Breast epithelium (tissue), 4 donors: ENCODE results near the gene GDPD4. TPM values are rescaled to one million over a fixed set of nuclear protein-coding genes. Genes with fewer than 3 reads are reported as not detected.
A peak's percentile ranks its signal among the peaks of the same experiment; 100 is the strongest.

Experiments
- DNase-seq, 2 donors: peaks; one replicate each; pipeline ENCODE4 v3.0.0-alpha.2; 2019; ENCODE audit warnings: low spot score in 2 of 2
- H3K27ac ChIP-seq, 2 donors: fragments of 200-600 bp; sonication (generic) in 1 of 2; one replicate each; pipeline ENCODE4 v1.5.1; 2016 to 2019; ENCODE audit warnings: mild to moderate bottlenecking in 1 of 2
- H3K27me3 ChIP-seq, 2 donors: fragments of 200-600 bp; sonication (generic) in 1 of 2; one replicate each; pipeline versions ENCODE4 v1.5.1 to v1.6.0; 2017 to 2019; ENCODE audit warnings: control low read depth in 1 of 2, mild to moderate bottlenecking in 1 of 2
- H3K36me3 ChIP-seq: fragments of 200-600 bp; one replicate; pipeline ENCODE4 v1.5.1; 2019
- H3K4me1 ChIP-seq, 2 donors: fragments of 200-600 bp; sonication (generic); one replicate each; pipeline ENCODE4 v1.5.1; 2016 to 2019; ENCODE audit warnings: control low read depth in 1 of 2
- H3K4me3 ChIP-seq, 3 donors: fragments of 200-600 bp; sonication (generic); 1 replicate in 2 of 3; 2 replicates in 1 of 3; pipeline ENCODE4 v1.5.1; 2016 to 2019; ENCODE audit warnings: mild to moderate bottlenecking in 3 of 3, moderate library complexity in 2 of 3
- H3K9me3 ChIP-seq, 2 donors: fragments of 200-600 bp; sonication (generic) in 1 of 2; one replicate each; pipeline ENCODE4 v1.5.1; 2016 to 2019; ENCODE audit warnings: control low read depth in 1 of 2
- POLR2A ChIP-seq: fragments of 450-650 bp; IDR thresholded peaks from one replicate; pipeline ENCODE4 v1.6.1; 2016; ENCODE audit warnings: antibody characterized with exemption, mild to moderate bottlenecking, moderate library complexity
- POLR2AphosphoS5 ChIP-seq, 3 donors: sonication (generic); formaldehyde crosslinking; IDR thresholded peaks; one replicate each; pipeline ENCODE4 v1.6.1; 2017; ENCODE audit warnings: antibody characterized with exemption in 3 of 3
- intact Hi-C: fragments of 100-400 bp; cut with DNase I; formaldehyde crosslinking; loops from one replicate; pipeline ENCODE4 v1.15.1; 2023; ENCODE audit warnings: low total_unique reads
- total RNA-seq, 3 donors: library from RNA; depleted of rRNA; stranded (reverse); fragments of >200 nt; gene quantifications; one replicate each; pipeline ENCODE4 v1.1.0, GENCODE V29; 2016
- TF ChIP-seq, protein P1 (sequence below), 3 donors: fragments of 450-650 bp; IDR thresholded peaks; one replicate each; pipeline ENCODE4 v1.5.1; 2016 to 2017; ENCODE audit warnings: antibody characterized with exemption in 3 of 3, mild to moderate bottlenecking in 3 of 3, moderate library complexity in 3 of 3

The GDPD4 gene
- total RNA-seq, 3 donors from 2014 or later: not detected

DNA sequence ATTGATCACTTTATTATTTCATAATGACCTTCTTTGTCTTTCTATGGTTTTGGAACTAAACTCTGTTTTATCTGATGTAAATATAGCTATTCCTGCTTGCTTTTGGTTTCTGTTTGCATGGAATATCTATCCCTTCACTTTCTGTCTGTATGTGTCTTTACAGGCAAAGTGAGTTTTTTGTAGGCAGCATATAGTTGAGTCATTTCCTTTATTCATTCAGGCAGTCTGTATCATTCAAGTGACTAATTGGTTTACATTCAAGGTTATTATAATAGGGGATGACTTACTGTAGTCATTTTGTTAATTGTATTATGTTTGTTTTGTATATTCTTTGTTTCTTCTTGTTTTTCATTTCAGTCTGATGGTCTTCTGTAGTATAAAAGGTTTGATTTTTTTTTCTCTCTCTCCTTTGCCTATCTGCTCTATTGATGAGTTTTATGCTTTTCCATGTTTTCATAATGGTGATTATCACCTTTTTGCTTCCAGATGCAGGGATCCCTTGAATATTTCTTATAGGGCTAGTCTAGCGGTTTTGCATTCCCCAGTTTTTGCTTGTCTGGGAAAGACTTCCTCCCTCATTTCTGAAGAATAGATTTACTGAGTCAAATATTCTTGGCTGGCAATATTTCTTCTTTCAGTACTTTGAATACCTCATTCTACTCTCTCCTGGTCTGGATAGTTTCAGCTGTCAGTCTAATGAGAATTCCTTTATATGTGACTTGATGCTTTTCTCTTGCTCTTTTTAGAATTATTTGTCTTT, 50.4 kb downstream of the GDPD4 start:
- TF ChIP-seq, protein P1, sequence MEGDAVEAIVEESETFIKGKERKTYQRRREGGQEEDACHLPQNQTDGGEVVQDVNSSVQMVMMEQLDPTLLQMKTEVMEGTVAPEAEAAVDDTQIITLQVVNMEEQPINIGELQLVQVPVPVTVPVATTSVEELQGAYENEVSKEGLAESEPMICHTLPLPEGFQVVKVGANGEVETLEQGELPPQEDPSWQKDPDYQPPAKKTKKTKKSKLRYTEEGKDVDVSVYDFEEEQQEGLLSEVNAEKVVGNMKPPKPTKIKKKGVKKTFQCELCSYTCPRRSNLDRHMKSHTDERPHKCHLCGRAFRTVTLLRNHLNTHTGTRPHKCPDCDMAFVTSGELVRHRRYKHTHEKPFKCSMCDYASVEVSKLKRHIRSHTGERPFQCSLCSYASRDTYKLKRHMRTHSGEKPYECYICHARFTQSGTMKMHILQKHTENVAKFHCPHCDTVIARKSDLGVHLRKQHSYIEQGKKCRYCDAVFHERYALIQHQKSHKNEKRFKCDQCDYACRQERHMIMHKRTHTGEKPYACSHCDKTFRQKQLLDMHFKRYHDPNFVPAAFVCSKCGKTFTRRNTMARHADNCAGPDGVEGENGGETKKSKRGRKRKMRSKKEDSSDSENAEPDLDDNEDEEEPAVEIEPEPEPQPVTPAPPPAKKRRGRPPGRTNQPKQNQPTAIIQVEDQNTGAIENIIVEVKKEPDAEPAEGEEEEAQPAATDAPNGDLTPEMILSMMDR (IDR thresholded peaks at IDR 0.05): no peak
- TF ChIP-seq POLR2AphosphoS5 (IDR thresholded peaks at IDR 0.05): no peak
- no peak for TF ChIP-seq POLR2A
- Histone ChIP-seq H3K27ac (no peak overlapping the region), H3K4me3 (no peak overlapping the region), H3K4me1 (no peaks in the 10 kb centered on the region), H3K36me3 (no peaks in the 10 kb centered on the region), H3K27me3 (no peaks in the 10 kb centered on the region), H3K9me3 (peaks cover 0 to 18% of the 10 kb centered on the region in 2 donors)
- no peak for DNase-seq
- intact Hi-C loops: no loop called here

DNA sequence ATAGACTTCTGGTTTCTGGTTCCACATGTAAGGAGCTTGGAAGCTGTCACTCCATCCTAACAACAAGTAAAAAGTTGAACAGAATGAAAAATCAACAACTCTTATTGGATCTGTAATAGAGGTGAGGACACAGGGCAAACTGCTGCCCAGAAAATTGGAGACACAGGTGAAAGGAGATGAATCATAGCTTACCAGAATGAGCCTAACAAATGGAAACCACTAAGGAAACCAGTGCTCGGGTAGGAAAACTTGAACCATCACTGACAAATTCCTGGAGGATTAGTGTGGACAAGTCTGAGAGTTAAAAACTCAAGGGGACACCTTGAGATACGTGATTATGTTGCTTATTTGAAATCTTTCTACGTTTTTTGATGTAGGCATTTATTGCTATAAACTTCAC, 52.1 kb downstream of the GDPD4 start:
- no peaks in the 10 kb centered on the region for H3K36me3 ChIP-seq
- H3K4me3 ChIP-seq: no peak overlapping the region
- no peaks in the 10 kb centered on the region for H3K4me1 ChIP-seq
- intact Hi-C loops: no loop called here
- no peaks in the 10 kb centered on the region for H3K27me3 ChIP-seq
- DNase-seq: no peak
- H3K27ac ChIP-seq: no peak overlapping the region
- TF ChIP-seq POLR2AphosphoS5 (IDR thresholded peaks at IDR 0.05) (no peak), POLR2A (no peak)
- TF ChIP-seq, protein P1 (IDR thresholded peaks at IDR 0.05): no peak
- peaks cover 0 to 18% of the 10 kb centered on the region in 2 donors for H3K9me3 ChIP-seq

DNA sequence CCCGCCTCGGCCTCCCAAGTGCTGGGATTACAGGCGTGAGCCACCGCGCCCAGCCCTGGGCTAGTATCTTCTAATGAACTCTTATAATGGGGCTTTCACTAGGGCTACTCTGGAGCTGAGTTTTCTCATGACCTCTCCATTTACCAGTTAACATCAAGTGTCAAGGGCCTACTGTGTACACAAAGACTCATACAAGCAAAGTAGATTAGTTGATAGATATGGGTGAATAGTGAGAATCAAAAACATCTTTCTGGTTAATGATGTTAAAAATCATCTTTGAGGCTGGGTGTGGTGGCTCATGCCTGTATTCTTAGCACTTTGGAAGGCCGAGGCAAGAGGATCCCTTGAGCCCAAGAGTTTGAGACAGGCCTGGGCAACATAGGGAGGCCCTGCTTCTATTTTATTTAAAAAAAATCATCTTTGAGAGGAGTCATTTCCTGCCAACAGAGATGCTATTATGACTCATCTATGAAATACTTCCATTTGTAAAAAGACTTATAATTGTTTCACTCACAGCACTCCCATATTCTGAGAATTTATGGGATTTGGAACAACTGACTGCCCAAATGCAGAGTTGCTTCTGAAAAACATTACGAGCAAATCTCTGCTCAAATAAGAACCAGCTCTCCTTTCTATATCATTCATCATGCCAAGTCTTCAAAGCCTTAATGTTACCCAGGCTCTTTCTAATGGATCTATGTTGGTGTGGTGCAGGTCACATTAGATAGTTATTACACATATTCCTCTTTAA, 57.0 kb downstream of the GDPD4 start:
- no peak overlapping the region for H3K4me3 ChIP-seq
- no peaks in the 10 kb centered on the region for H3K4me1 ChIP-seq
- no peaks in the 10 kb centered on the region for H3K27me3 ChIP-seq
- H3K36me3 ChIP-seq: no peaks in the 10 kb centered on the region
- no peak for DNase-seq
- peak overlapping the region in 1 of 2 donors; percentile 16 for H3K27ac ChIP-seq
- no peaks in the 10 kb centered on the region for H3K9me3 ChIP-seq
- TF ChIP-seq, protein P1 (IDR thresholded peaks at IDR 0.05): no peak
- TF ChIP-seq POLR2A (no peak), POLR2AphosphoS5 (IDR thresholded peaks at IDR 0.05) (no peak)
- intact Hi-C loops: no loop called here

DNA sequence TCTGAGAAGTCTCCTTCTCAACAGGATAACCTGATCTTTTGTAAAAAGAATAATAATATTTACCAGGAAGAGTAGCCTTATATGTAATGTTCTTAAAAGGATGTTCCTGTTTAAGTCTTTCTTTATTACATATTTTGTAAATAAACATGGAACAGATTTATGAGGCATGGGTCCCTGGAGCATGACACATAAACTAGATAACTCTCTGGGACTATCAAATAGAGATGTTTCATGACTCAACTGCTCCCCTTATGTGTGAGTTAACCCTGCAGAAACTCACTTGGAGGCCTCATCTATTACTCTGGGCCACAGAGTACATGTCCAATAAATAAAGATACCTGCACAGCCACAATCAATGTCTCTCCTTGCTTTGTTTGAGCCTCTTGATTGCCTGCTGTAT, 64.6 kb downstream of the GDPD4 start:
- Histone ChIP-seq H3K27ac (no peak overlapping the region), H3K9me3 (no peaks in the 10 kb centered on the region), H3K27me3 (no peaks in the 10 kb centered on the region), H3K4me3 (no peak overlapping the region), H3K36me3 (no peaks in the 10 kb centered on the region), H3K4me1 (no peaks in the 10 kb centered on the region)
- intact Hi-C loops: loop anchor here (5.0 kb wide), 1 partner anchor 430 kb away; no protein-coding TSS in a partner anchor
- DNase-seq: no peak
- TF ChIP-seq POLR2A: no peak
- TF ChIP-seq, protein P1 (IDR thresholded peaks at IDR 0.05): no peak
- no peak for TF ChIP-seq POLR2AphosphoS5 (IDR thresholded peaks at IDR 0.05)

DNA sequence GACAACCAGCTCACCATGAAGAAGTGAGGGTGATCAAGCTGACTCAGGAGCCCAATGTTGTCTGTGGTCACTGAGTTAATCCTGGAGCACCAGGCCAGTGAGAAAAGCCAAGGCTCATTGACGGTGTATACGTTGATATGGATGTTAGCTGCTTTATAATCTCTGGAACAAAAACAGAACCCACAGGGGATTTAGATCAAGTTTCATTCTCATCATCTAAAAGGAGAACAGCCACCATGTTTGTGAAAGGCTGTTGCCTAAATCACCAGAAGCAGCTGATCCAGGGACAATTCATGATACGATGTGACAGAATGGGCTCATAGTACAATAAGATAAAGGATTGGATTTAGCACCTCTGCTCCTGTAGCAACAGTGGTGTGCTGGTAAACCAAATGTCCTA, 68.5 kb downstream of the GDPD4 start:
- H3K9me3 ChIP-seq: no peaks in the 10 kb centered on the region
- no peak overlapping the region for H3K27ac ChIP-seq
- intact Hi-C loops: no loop called here
- TF ChIP-seq POLR2AphosphoS5 (IDR thresholded peaks at IDR 0.05): no peak
- TF ChIP-seq, protein P1 (IDR thresholded peaks at IDR 0.05): no peak
- no peak for TF ChIP-seq POLR2A
- no peak overlapping the region for H3K4me3 ChIP-seq
- no peaks in the 10 kb centered on the region for H3K27me3 ChIP-seq
- H3K4me1 ChIP-seq: no peaks in the 10 kb centered on the region
- no peak for DNase-seq
- H3K36me3 ChIP-seq: no peaks in the 10 kb centered on the region
